ENCODE results near the gene ZDHHC5.

The ZDHHC5 gene

GRCh38 chr11:57646799-57647303, 21.1 kb upstream of the ZDHHC5 start:
- no peak for TF ChIP-seq CTCF (IDR thresholded peaks at IDR 0.05; ENCODE audit: insufficient read depth, low read length, missing control alignments)
- ChIA-PET POLR2A (no interaction called here), CTCF (interaction anchor here (0.9 to 11.5 kb wide), 4 partner anchors 76 to 867 kb away, joined by 3 to 306 read pairs (median 96); partner anchors contain the start of genes RTN4RL2 and UBE2L6)
- DNase-seq (ENCODE audit: low read depth, low spot score), result no peak
- H3K4me3 ChIP-seq (ENCODE audit: low read depth, low read length), result no peak overlapping the region

- no peak for TF ChIP-seq CTCF (IDR thresholded peaks at IDR 0.05; ENCODE audit: insufficient read depth, low read length, missing control alignments)
- POLR2A ChIA-PET, result no interaction called here
- H3K4me3 ChIP-seq (ENCODE audit: low read depth, low read length), result no peak overlapping the region
Observed at GRCh38 chr11:57647372-57647771, 20.5 kb upstream of the ZDHHC5 start.

GRCh38 chr11:57647960-57648800, 19.7 kb upstream of the ZDHHC5 start:
- ChIA-PET CTCF (interaction anchor here (1.2 to 11.5 kb wide), 4 partner anchors 8 to 189 kb away, joined by 4 to 306 read pairs (median 100); partner anchors contain the start of genes RTN4RL2 and UBE2L6), POLR2A (interaction anchor here (0.9 to 1.8 kb wide), 2 partner anchors 9 to 11 kb away, joined by 3 read pairs; no protein-coding TSS in a partner anchor)
- no peak for TF ChIP-seq CTCF (IDR thresholded peaks at IDR 0.05; ENCODE audit: insufficient read depth, low read length, missing control alignments)
- H3K4me3 ChIP-seq (ENCODE audit: low read depth, low read length), result peak overlapping the region; percentile 62
- DNase-seq (ENCODE audit: low read depth, low spot score), result no peak

More at GRCh38 chr11:57647372-57647771, 20.5 kb upstream of the ZDHHC5 start:
- DNase-seq (ENCODE audit: low read depth, low spot score), result no peak
- CTCF ChIA-PET, result interaction anchor here (0.9 to 11.5 kb wide), 4 partner anchors 77 to 866 kb away, joined by 3 to 306 read pairs (median 96); partner anchors contain the start of genes RTN4RL2 and UBE2L6

GRCh38 chr11:57648801-57649735, 18.8 kb upstream of the ZDHHC5 start:
- DNase-seq (ENCODE audit: low read depth, low spot score), result no peak
- no peak for TF ChIP-seq CTCF (IDR thresholded peaks at IDR 0.05; ENCODE audit: insufficient read depth, low read length, missing control alignments)
- ChIA-PET CTCF (interaction anchor here (0.8 to 11.5 kb wide), 5 partner anchors 9 to 190 kb away, joined by 3 to 306 read pairs (median 13); partner anchors contain the start of genes RTN4RL2 and UBE2L6), POLR2A (interaction anchor here (0.9 to 1.8 kb wide), 2 partner anchors 10 to 12 kb away, joined by 3 read pairs; no protein-coding TSS in a partner anchor)
- peak overlapping the region; percentile 62 for H3K4me3 ChIP-seq (ENCODE audit: low read depth, low read length)

- H3K4me3 ChIP-seq (ENCODE audit: low read depth, low read length), result peak within 1 kb of the TSS; percentile 62
- no peak for DNase-seq (ENCODE audit: low read depth, low spot score)
- TF ChIP-seq CTCF (IDR thresholded peaks at IDR 0.05; ENCODE audit: insufficient read depth, low read length, missing control alignments), result no peak
- ChIA-PET POLR2A (no interaction called here), CTCF (interaction anchor here (0.8 to 11.5 kb wide), 5 partner anchors 10 to 157 kb away, joined by 3 to 306 read pairs (median 4); partner anchors contain the start of gene UBE2L6)
Observed at GRCh38 chr11:57649826-57650738, 17.8 kb upstream of the ZDHHC5 start, which contains the start of gene YPEL4. Gene YPEL4, minus strand, starts transcription at chr11:57649912. Its CDS starts 2,805 bp downstream, at chr11:57647107.
